Type B pancreatic cell (in vitro differentiated cells): ENCODE data around the gene SYNGR1. TPM values are rescaled to one million over a fixed set of nuclear protein-coding genes. Genes with fewer than 3 reads are reported as not detected.

Experiments
- DNase-seq: peaks from one replicate; pipeline ENCODE4 v3.0.0; 2021; ENCODE audit warnings: mixed read lengths; ENCODE audit not compliant: unreplicated experiment; ENCODE audit errors: extremely low spot score
- H3K27ac Mint-ChIP-seq: 2 replicates; pipeline ENCODE4 v1.8.0; 2021; ENCODE audit warnings: mild to moderate bottlenecking, mixed read lengths
- H3K27me3 Mint-ChIP-seq: 2 replicates; pipeline ENCODE4 v1.8.0; 2021; ENCODE audit warnings: mixed read lengths
- H3K36me3 Mint-ChIP-seq: 2 replicates; pipeline ENCODE4 v1.8.0; 2021; ENCODE audit warnings: mixed read lengths
- H3K4me1 Mint-ChIP-seq: one replicate; pipeline ENCODE4 v1.8.0; 2021; ENCODE audit warnings: mixed read lengths; ENCODE audit not compliant: unreplicated experiment
- H3K4me3 Mint-ChIP-seq: 2 replicates; pipeline ENCODE4 v1.8.0; 2021; ENCODE audit warnings: mild to moderate bottlenecking, mixed read lengths
- H3K9me3 Mint-ChIP-seq: 2 replicates; pipeline ENCODE4 v1.8.0; 2021; ENCODE audit warnings: mixed read lengths
- total RNA-seq: library from RNA; stranded (reverse); gene quantifications from 2 replicates; pipeline ENCODE4 v1.2.1, GENCODE V29; 2021; ENCODE audit warnings: low replicate concordance
- TF ChIP-seq, protein P1 (sequence below): fragments of 200-600 bp; sonication (generic); conservative IDR thresholded peaks from 2 replicates; pipeline ENCODE4 v1.5.0; 2021; ENCODE audit warnings: antibody characterized with exemption, mild to moderate bottlenecking

The SYNGR1 gene
- total RNA-seq, 1 donor from 2014 or later: 41.4 TPM

DNA sequence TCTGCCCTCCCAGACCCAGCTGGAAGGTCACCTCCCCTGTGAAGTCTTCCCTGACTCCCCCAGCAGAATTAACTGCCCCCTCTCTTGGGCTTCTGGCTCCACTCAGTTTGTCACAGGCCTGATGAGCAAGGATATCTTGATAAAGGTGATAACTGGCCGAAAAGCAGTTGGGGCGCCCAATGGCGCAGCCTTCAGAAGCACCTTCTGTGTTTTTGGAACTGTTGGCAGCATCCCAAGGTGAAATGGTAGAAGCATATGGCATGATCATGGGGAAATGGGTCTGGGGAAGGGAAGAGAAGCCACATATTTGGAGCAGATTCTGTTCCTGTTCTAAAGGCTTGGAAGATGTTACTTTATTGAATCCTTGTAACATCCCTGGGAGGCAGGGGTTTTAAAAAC, 47.0 kb downstream of the SYNGR1 start:
- peaks cover 5% of the 10 kb centered on the region for H3K4me1 Mint-ChIP-seq
- H3K27me3 Mint-ChIP-seq: no peaks in the 10 kb centered on the region
- DNase-seq: no peak
- TF ChIP-seq, protein P1, sequence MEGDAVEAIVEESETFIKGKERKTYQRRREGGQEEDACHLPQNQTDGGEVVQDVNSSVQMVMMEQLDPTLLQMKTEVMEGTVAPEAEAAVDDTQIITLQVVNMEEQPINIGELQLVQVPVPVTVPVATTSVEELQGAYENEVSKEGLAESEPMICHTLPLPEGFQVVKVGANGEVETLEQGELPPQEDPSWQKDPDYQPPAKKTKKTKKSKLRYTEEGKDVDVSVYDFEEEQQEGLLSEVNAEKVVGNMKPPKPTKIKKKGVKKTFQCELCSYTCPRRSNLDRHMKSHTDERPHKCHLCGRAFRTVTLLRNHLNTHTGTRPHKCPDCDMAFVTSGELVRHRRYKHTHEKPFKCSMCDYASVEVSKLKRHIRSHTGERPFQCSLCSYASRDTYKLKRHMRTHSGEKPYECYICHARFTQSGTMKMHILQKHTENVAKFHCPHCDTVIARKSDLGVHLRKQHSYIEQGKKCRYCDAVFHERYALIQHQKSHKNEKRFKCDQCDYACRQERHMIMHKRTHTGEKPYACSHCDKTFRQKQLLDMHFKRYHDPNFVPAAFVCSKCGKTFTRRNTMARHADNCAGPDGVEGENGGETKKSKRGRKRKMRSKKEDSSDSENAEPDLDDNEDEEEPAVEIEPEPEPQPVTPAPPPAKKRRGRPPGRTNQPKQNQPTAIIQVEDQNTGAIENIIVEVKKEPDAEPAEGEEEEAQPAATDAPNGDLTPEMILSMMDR: no peak
- no peaks in the 10 kb centered on the region for H3K36me3 Mint-ChIP-seq
- peak overlapping the region; percentile 52 for H3K4me3 Mint-ChIP-seq
- no peak overlapping the region for H3K27ac Mint-ChIP-seq
- H3K9me3 Mint-ChIP-seq: no peaks in the 10 kb centered on the region

DNA sequence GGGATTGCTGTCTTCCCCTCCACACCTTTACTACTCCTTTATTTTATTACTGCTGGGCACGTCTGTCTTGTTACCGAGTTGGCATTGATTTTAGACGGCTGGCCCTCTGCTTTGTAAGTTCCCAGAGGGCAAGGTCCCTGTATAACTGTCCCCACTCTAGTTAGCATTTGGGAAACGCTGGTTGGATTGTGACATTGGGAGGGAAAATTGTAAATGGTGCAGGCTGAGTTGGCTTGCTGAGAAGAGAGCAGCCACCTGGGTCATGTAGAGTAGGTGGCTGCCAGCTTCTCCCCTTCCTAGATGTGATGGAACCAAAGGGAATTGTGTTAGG, 51.5 kb downstream of the SYNGR1 start:
- Mint-ChIP-seq H3K36me3 (peaks cover 18% of the 10 kb centered on the region), H3K27ac (no peak overlapping the region), H3K4me1 (peaks cover 24% of the 10 kb centered on the region), H3K9me3 (no peaks in the 10 kb centered on the region), H3K4me3 (peak overlapping the region; percentile 81), H3K27me3 (no peaks in the 10 kb centered on the region)
- TF ChIP-seq, protein P1: no peak
- DNase-seq: no peak

DNA sequence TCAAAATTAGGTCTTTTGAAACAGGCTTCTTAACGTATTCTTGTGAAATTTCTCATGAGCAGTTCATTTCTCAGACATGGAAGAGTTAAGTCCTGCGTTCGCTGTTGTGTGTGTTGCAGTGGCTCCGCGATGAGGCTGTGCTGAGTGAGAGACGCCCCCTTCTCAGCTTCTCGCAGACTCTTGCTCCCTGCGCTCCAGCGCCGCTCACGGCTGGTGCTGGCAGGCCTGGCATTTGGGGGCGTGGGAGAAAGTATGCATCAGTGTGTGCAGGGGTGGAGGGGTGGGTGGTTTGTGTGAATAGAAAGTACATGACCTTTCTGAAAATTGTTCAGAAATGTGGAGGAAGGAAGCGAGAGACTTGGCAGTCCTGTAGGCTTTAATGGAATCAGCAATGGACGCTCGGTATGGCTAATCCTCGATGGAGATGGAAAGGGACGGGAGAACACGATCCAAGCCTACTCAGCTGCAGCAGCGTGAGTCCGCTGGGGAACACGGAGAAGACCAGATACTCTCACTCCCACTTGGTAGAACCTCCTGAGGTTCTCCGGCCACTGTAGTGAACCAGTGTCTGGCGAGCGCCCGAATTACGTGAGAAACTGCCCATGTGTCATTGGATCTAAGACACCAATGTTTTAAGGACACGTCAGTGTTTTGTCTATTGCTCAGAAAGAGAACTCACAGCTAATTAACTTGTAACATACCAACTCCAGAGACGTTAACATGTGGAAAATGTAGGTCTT, 55.7 kb downstream of the SYNGR1 start:
- Mint-ChIP-seq H3K27ac (peak overlapping the region; percentile 13), H3K4me3 (no peak overlapping the region), H3K4me1 (peaks cover 39% of the 10 kb centered on the region)

DNA sequence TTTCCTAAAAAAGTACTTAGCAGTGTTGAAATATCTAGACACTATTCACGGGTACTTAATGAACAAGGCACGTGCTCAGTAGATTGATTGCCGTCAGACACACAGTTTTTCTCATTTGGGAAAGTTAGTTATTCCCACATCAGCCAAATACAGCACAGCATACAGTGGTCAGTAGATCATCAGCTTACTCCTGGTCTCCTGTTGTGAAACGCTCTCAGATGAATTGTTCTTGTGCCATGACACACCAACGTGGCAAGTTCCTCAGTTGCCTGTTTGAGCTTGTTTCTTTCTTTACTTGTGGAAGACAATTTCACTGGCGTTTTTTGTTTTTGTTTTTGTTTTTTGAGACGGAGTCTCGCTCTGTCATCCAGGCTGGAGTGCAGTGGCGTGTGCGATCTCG, 58.4 kb downstream of the SYNGR1 start:
- DNase-seq: no peak
- Mint-ChIP-seq H3K4me3 (no peak overlapping the region), H3K27ac (no peak overlapping the region), H3K9me3 (no peaks in the 10 kb centered on the region), H3K36me3 (peaks cover 19% of the 10 kb centered on the region), H3K27me3 (no peaks in the 10 kb centered on the region), H3K4me1 (peaks cover 36% of the 10 kb centered on the region)
- TF ChIP-seq, protein P1: no peak

More for the DNA sequence above, 55.7 kb downstream of the SYNGR1 start:
- DNase-seq: no peak
- peaks cover 22% of the 10 kb centered on the region for H3K36me3 Mint-ChIP-seq
- H3K27me3 Mint-ChIP-seq: no peaks in the 10 kb centered on the region
- H3K9me3 Mint-ChIP-seq: no peaks in the 10 kb centered on the region
- TF ChIP-seq, protein P1: no peak

DNA sequence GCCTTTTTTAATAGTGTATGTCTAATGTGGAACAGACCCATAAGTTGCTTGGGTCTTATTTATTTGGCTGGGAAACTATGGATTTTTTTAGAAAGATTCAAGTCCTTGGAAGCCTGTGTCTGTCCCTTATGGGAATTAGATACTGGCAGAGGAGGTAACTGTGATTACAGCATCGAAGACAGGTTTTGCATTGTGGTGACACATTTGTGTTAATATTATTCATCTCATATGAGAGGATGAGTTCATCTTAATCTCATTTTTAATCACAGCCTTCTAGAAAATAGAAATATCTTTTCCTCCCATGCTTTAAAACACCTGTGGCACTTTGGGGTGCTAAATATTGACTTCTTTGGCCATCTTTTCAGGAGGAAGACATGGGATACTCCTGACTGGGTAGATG, 59.0 kb downstream of the SYNGR1 start:
- DNase-seq: no peak
- Mint-ChIP-seq H3K27me3 (no peaks in the 10 kb centered on the region), H3K9me3 (no peaks in the 10 kb centered on the region), H3K36me3 (peaks cover 15% of the 10 kb centered on the region), H3K4me3 (no peak overlapping the region), H3K27ac (no peak overlapping the region), H3K4me1 (peaks cover 38% of the 10 kb centered on the region)
- TF ChIP-seq, protein P1: no peak
